Measurements from ENCODE around the gene GRSF1. TPM values are rescaled to one million over a fixed set of nuclear protein-coding genes. Genes with fewer than 3 reads are reported as not detected.

The GRSF1 gene
- polyA plus RNA-seq, 1 of the 3 experiments (the other 2 are of a cell fraction) = 44.2 TPM

DNA sequence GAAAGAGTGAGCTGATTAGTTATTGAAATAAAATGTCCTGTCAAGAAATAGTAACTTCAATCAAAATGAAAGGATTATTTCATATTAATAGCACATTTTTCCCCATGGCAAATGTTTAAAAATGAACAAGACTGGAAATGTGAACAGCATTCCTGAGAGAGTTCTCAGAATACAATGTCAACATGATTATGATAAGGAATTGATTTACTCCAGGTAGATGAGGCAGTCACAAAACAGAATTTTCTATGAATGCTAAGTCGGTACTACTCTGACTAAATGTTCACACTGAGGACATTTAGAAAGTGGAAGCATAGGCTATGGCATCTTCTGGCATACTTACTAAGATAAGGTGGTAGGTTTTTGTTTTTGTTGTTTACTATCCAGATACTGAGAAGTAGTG is 19.4 kb upstream of the GRSF1 start:
- Histone ChIP-seq H3K4me2 (no peak overlapping the region), H3K9me2 (no peaks in the 10 kb centered on the region), H3K79me2 (ENCODE audit: insufficient read depth) (no peaks in the 10 kb centered on the region), H3K4me3 (ENCODE audit: low read depth in 2 of 2, low read length in 1 of 2) (no peak overlapping the region), H3K27ac (ENCODE audit: low read depth in 2 of 2, low read length in 1 of 2) (no peak overlapping the region), H3F3A (replicated peaks; ENCODE audit: insufficient read depth) (no peaks in the 10 kb centered on the region), H3K4me1 (ENCODE audit: control insufficient read depth in 1 of 2, insufficient read depth in 2 of 2, low read depth in 1 of 2, low read length in 1 of 2) (no peaks in the 10 kb centered on the region), H3K36me3 (replicated peaks in 1 of 2; ENCODE audit: control insufficient read depth in 1 of 2, insufficient read depth in 2 of 2, low read length in 1 of 2) (no peaks in the 10 kb centered on the region), H3K27me3 (ENCODE audit: insufficient read depth) (no peaks in the 10 kb centered on the region), H3K9ac (no peak overlapping the region), H2AFZ (ENCODE audit: low read depth) (no peak overlapping the region), H3K9me3 (no peaks in the 10 kb centered on the region), H4K20me1 (ENCODE audit: insufficient read depth) (no peaks in the 10 kb centered on the region)
- ChIA-PET CTCF (no interaction called here), POLR2A (no interaction called here)
- TF ChIP-seq, protein P1, sequence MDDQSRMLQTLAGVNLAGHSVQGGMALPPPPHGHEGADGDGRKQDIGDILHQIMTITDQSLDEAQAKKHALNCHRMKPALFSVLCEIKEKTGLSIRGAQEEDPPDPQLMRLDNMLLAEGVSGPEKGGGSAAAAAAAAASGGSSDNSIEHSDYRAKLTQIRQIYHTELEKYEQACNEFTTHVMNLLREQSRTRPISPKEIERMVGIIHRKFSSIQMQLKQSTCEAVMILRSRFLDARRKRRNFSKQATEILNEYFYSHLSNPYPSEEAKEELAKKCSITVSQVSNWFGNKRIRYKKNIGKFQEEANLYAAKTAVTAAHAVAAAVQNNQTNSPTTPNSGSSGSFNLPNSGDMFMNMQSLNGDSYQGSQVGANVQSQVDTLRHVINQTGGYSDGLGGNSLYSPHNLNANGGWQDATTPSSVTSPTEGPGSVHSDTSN (IDR thresholded peaks at IDR 0.05) = 0 out of 2 replicates have a peak, but pooled peaks have one; percentile 4
- TF ChIP-seq EP300 (IDR thresholded peaks at IDR 0.05; ENCODE audit: borderline replicate concordance in 1 of 2, low read depth in 1 of 2, low read length in 1 of 2) = no peak
- WGBS (ENCODE audit: low lambda C conversion rate) = 75% methylated on average over 1 of the region's 1 CpG
- DNase-seq = no peak

DNA sequence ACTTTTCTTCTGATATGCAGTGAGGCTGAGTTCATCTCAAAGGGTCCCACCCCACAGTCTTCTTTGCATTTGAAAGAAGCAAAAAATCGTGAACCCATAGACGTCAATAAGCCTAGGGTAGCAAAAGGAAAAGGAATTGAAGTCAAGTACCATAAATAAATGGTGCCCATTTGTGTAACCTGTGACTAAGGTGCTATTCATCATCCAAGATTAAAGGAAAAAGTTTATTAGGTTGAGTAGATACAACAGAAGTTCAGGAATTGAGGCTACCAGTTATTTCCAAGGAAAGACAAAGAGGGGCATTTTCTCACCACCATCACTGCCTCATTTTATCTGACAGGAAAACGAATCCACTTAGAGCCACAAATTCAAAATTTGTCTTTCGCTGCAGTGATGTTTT is 18.8 kb upstream of the GRSF1 start:
- Histone ChIP-seq H4K20me1 (ENCODE audit: insufficient read depth) (no peaks in the 10 kb centered on the region), H3K4me3 (ENCODE audit: low read depth in 2 of 2, low read length in 1 of 2) (no peak overlapping the region), H3K27me3 (ENCODE audit: insufficient read depth) (no peaks in the 10 kb centered on the region), H3K27ac (ENCODE audit: low read depth in 2 of 2, low read length in 1 of 2) (no peak overlapping the region), H3K79me2 (ENCODE audit: insufficient read depth) (no peaks in the 10 kb centered on the region), H3F3A (replicated peaks; ENCODE audit: insufficient read depth) (no peaks in the 10 kb centered on the region), H3K9me2 (no peaks in the 10 kb centered on the region), H3K4me1 (ENCODE audit: control insufficient read depth in 1 of 2, insufficient read depth in 2 of 2, low read depth in 1 of 2, low read length in 1 of 2) (no peaks in the 10 kb centered on the region), H3K4me2 (no peak overlapping the region), H3K36me3 (replicated peaks in 1 of 2; ENCODE audit: control insufficient read depth in 1 of 2, insufficient read depth in 2 of 2, low read length in 1 of 2) (no peaks in the 10 kb centered on the region), H3K9ac (no peak overlapping the region), H3K9me3 (no peaks in the 10 kb centered on the region), H2AFZ (ENCODE audit: low read depth) (no peak overlapping the region)
- no peak for DNase-seq
- ChIA-PET CTCF (no interaction called here), POLR2A (no interaction called here)
- 65% methylated on average over 4 of the region's 4 CpGs for WGBS (ENCODE audit: low lambda C conversion rate)
- TF ChIP-seq, protein P1 (IDR thresholded peaks at IDR 0.05) = no peak
- TF ChIP-seq RCOR1 (IDR thresholded peaks at IDR 0.05; ENCODE audit: low read length) = no peak
- TF ChIP-seq, protein P2, sequence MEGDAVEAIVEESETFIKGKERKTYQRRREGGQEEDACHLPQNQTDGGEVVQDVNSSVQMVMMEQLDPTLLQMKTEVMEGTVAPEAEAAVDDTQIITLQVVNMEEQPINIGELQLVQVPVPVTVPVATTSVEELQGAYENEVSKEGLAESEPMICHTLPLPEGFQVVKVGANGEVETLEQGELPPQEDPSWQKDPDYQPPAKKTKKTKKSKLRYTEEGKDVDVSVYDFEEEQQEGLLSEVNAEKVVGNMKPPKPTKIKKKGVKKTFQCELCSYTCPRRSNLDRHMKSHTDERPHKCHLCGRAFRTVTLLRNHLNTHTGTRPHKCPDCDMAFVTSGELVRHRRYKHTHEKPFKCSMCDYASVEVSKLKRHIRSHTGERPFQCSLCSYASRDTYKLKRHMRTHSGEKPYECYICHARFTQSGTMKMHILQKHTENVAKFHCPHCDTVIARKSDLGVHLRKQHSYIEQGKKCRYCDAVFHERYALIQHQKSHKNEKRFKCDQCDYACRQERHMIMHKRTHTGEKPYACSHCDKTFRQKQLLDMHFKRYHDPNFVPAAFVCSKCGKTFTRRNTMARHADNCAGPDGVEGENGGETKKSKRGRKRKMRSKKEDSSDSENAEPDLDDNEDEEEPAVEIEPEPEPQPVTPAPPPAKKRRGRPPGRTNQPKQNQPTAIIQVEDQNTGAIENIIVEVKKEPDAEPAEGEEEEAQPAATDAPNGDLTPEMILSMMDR (IDR thresholded peaks at IDR 0.05) = no peak

DNA sequence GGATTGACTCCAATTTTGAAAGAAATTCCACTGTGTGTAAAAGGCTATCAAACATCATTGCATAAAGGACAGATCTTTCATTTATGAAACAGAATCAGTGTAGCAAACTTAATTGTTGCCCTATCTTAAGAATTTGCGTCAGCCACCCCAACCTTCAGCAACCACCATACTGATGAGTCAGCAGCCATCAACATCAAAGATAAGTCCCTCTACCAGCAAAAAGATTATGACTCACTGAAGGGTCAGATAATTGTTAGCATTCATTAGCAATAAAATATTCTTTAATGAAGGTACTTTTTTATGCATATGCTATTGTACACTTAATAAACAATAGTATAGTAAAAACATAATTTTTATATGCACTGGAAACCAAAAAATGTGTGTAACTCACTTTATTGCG is 15.8 kb upstream of the GRSF1 start:
- Histone ChIP-seq H3K4me3 (ENCODE audit: low read depth in 2 of 2, low read length in 1 of 2) (no peak overlapping the region), H3K9me2 (no peaks in the 10 kb centered on the region), H3K9ac (no peak overlapping the region), H3K27me3 (ENCODE audit: insufficient read depth) (no peaks in the 10 kb centered on the region), H3F3A (replicated peaks; ENCODE audit: insufficient read depth) (no peaks in the 10 kb centered on the region), H3K4me1 (ENCODE audit: control insufficient read depth in 1 of 2, insufficient read depth in 2 of 2, low read depth in 1 of 2, low read length in 1 of 2) (no peaks in the 10 kb centered on the region), H3K36me3 (replicated peaks in 1 of 2; ENCODE audit: control insufficient read depth in 1 of 2, insufficient read depth in 2 of 2, low read length in 1 of 2) (no peaks in the 10 kb centered on the region), H3K9me3 (no peaks in the 10 kb centered on the region), H3K4me2 (no peak overlapping the region), H2AFZ (ENCODE audit: low read depth) (no peak overlapping the region), H3K79me2 (ENCODE audit: insufficient read depth) (no peaks in the 10 kb centered on the region), H4K20me1 (ENCODE audit: insufficient read depth) (no peaks in the 10 kb centered on the region), H3K27ac (ENCODE audit: low read depth in 2 of 2, low read length in 1 of 2) (no peak overlapping the region)
- DNase-seq = no peak
- ChIA-PET POLR2A (no interaction called here), CTCF (no interaction called here)
- 84% methylated on average over 2 of the region's 2 CpGs for WGBS (ENCODE audit: low lambda C conversion rate)
- no peak for TF ChIP-seq FOXJ3 (CRISPR knock-in tag; IDR thresholded peaks at IDR 0.05)
- TF ChIP-seq, protein P3, sequence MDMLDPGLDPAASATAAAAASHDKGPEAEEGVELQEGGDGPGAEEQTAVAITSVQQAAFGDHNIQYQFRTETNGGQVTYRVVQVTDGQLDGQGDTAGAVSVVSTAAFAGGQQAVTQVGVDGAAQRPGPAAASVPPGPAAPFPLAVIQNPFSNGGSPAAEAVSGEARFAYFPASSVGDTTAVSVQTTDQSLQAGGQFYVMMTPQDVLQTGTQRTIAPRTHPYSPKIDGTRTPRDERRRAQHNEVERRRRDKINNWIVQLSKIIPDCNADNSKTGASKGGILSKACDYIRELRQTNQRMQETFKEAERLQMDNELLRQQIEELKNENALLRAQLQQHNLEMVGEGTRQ (IDR thresholded peaks at IDR 0.05; ENCODE audit: borderline replicate concordance, low read depth, low read length) = no peak
- TF ChIP-seq, protein P4, sequence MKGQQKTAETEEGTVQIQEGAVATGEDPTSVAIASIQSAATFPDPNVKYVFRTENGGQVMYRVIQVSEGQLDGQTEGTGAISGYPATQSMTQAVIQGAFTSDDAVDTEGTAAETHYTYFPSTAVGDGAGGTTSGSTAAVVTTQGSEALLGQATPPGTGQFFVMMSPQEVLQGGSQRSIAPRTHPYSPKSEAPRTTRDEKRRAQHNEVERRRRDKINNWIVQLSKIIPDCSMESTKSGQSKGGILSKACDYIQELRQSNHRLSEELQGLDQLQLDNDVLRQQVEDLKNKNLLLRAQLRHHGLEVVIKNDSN (IDR thresholded peaks at IDR 0.05; ENCODE audit: borderline replicate concordance, low read depth) = no peak

All from SK-N-SH (cell line).